ENCODE data around the gene SOCS2. TPM values are rescaled to one million over a fixed set of nuclear protein-coding genes. Genes with fewer than 3 reads are reported as not detected.

SOCS2 gene
- total and polyA plus RNA-seq, 10 of the 15 experiments (the other 5 are each of a cell fraction or from before 2014, with no cell fraction given): 2.6 to 12.0 (median 7.2) TPM

- ChIA-PET SMC1A (ENCODE audit: uncharacterized antibody, unreplicated experiment) (interaction anchor here (0.7 kb wide), 1 partner anchor 39 kb away, joined by 4 read pairs; no protein-coding TSS in a partner anchor), POLR2A (interaction anchor here (0.7 kb wide), 1 partner anchor 145 kb away, joined by 3 read pairs; no protein-coding TSS in a partner anchor), RAD21 (ENCODE audit: unreplicated experiment) (no interaction called here), CTCF (no interaction called here)
- 45% methylated on average over 1 of the region's 1 CpG for WGBS (ENCODE audit: insufficient coverage, insufficient replicate concordance, low lambda C conversion rate, missing lambda C conversion rate)
- intact Hi-C loops (cut with micrococcal nuclease; ENCODE audit: unreplicated experiment): no loop called here
- H3K27me3 ChIP-seq (replicated peaks in 1 of 2; ENCODE audit: control insufficient read depth in 2 of 2, insufficient read depth in 2 of 2, low read length in 1 of 2): no peaks in the 10 kb centered on the region; a peak in 1 of 4 replicates
- no peaks in the 10 kb centered on the region for H4K20me1 ChIP-seq (ENCODE audit: control insufficient read depth, insufficient read depth)
- no peak overlapping the region for H3K27ac ChIP-seq (ENCODE audit: control insufficient read depth, insufficient read depth)
- TF ChIP-seq SMAD1 (IDR thresholded peaks at IDR 0.05; ENCODE audit: low read depth, partially characterized antibody) (no peak), USF2 (IDR thresholded peaks at IDR 0.05; ENCODE audit: borderline replicate concordance, low read depth, low read length) (no peak), BACH1 (IDR thresholded peaks at IDR 0.05; ENCODE audit: borderline replicate concordance) (no peak), MTA3 (IDR thresholded peaks at IDR 0.05; ENCODE audit: borderline replicate concordance, low read length) (no peak), MLLT1 (IDR thresholded peaks at IDR 0.05) (no peak), HDAC6 (IDR thresholded peaks at IDR 0.05; ENCODE audit: unreplicated experiment) (no peak), TBL1XR1 (IDR thresholded peaks at IDR 0.05; ENCODE audit: low read depth, low read length) (no peak), CEBPB (IDR thresholded peaks at IDR 0.05; ENCODE audit: borderline replicate concordance in 1 of 2, low read depth in 2 of 2, low read length in 2 of 2) (no peak), LARP7 (IDR thresholded peaks at IDR 0.05) (no peak), SMARCA5 (IDR thresholded peaks at IDR 0.05) (no peak), IRF4 (IDR thresholded peaks at IDR 0.05; ENCODE audit: low read depth, low read length) (no peak)
- TF ChIP-seq, protein P1, sequence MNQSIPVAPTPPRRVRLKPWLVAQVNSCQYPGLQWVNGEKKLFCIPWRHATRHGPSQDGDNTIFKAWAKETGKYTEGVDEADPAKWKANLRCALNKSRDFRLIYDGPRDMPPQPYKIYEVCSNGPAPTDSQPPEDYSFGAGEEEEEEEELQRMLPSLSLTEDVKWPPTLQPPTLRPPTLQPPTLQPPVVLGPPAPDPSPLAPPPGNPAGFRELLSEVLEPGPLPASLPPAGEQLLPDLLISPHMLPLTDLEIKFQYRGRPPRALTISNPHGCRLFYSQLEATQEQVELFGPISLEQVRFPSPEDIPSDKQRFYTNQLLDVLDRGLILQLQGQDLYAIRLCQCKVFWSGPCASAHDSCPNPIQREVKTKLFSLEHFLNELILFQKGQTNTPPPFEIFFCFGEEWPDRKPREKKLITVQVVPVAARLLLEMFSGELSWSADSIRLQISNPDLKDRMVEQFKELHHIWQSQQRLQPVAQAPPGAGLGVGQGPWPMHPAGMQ (IDR thresholded peaks at IDR 0.05; ENCODE audit: borderline replicate concordance): no peak
- TF ChIP-seq, protein P2, sequence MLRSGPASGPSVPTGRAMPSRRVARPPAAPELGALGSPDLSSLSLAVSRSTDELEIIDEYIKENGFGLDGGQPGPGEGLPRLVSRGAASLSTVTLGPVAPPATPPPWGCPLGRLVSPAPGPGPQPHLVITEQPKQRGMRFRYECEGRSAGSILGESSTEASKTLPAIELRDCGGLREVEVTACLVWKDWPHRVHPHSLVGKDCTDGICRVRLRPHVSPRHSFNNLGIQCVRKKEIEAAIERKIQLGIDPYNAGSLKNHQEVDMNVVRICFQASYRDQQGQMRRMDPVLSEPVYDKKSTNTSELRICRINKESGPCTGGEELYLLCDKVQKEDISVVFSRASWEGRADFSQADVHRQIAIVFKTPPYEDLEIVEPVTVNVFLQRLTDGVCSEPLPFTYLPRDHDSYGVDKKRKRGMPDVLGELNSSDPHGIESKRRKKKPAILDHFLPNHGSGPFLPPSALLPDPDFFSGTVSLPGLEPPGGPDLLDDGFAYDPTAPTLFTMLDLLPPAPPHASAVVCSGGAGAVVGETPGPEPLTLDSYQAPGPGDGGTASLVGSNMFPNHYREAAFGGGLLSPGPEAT (IDR thresholded peaks at IDR 0.05; ENCODE audit: low read depth): no peak
- TF ChIP-seq, protein P3, sequence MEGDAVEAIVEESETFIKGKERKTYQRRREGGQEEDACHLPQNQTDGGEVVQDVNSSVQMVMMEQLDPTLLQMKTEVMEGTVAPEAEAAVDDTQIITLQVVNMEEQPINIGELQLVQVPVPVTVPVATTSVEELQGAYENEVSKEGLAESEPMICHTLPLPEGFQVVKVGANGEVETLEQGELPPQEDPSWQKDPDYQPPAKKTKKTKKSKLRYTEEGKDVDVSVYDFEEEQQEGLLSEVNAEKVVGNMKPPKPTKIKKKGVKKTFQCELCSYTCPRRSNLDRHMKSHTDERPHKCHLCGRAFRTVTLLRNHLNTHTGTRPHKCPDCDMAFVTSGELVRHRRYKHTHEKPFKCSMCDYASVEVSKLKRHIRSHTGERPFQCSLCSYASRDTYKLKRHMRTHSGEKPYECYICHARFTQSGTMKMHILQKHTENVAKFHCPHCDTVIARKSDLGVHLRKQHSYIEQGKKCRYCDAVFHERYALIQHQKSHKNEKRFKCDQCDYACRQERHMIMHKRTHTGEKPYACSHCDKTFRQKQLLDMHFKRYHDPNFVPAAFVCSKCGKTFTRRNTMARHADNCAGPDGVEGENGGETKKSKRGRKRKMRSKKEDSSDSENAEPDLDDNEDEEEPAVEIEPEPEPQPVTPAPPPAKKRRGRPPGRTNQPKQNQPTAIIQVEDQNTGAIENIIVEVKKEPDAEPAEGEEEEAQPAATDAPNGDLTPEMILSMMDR (IDR thresholded peaks at IDR 0.05 in 2 of 3, conservative IDR thresholded peaks at IDR 0.05 in 1 of 3; ENCODE audit: control insufficient read depth in 2 of 3, extremely low read depth in 1 of 3, insufficient read depth in 1 of 3, low read depth in 3 of 3, low read length in 3 of 3): no peak
- TF ChIP-seq, protein P4, sequence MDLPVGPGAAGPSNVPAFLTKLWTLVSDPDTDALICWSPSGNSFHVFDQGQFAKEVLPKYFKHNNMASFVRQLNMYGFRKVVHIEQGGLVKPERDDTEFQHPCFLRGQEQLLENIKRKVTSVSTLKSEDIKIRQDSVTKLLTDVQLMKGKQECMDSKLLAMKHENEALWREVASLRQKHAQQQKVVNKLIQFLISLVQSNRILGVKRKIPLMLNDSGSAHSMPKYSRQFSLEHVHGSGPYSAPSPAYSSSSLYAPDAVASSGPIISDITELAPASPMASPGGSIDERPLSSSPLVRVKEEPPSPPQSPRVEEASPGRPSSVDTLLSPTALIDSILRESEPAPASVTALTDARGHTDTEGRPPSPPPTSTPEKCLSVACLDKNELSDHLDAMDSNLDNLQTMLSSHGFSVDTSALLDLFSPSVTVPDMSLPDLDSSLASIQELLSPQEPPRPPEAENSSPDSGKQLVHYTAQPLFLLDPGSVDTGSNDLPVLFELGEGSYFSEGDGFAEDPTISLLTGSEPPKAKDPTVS (IDR thresholded peaks at IDR 0.05; ENCODE audit: low read depth, low read length): no peak
- DNase-seq (ENCODE audit: low read depth, low spot score) (no peak), ATAC-seq (no peak), FAIRE-seq (no peak)
- no TSS peak for BruUV-seq (replicated peaks)
- in situ Hi-C loops (cut with MboI): no loop called here
- H3K9me3 ChIP-seq (replicated peaks; ENCODE audit: control insufficient read depth, insufficient read depth, low read length): no peaks in the 10 kb centered on the region
- H3K4me3 ChIP-seq: no peak overlapping the region
- H3K79me2 ChIP-seq (ENCODE audit: control insufficient read depth, insufficient read depth, low read length): no peaks in the 10 kb centered on the region
- H3K4me1 ChIP-seq (ENCODE audit: control insufficient read depth, insufficient read depth, low read length): no peaks in the 10 kb centered on the region
- H2AFZ ChIP-seq (ENCODE audit: control insufficient read depth, low read depth, low read length): no peak overlapping the region
- no peak overlapping the region for H3K9ac ChIP-seq (ENCODE audit: control insufficient read depth, insufficient read depth, low read length)
- no peak overlapping the region for H3K4me2 ChIP-seq (ENCODE audit: control insufficient read depth, insufficient read depth)
- no peaks in the 10 kb centered on the region for H3K36me3 ChIP-seq (ENCODE audit: control insufficient read depth in 2 of 2, insufficient read depth in 2 of 2, low read length in 1 of 2)
These were observed 35.8 kb downstream of the SOCS2 start for GRCh38 chr12:93608313-93608712.

Data from GM12878 (cell line).